LoVo (cell line): Measurements from ENCODE around the gene L1TD1.
"Not testable (repeated sequence)": the region's sequence is repeated elsewhere in the genome, so short reads cannot be mapped to it uniquely, and the experiment has no call there.

Experiments used
- DNase-seq: peaks from one replicate; pipeline ENCODE4 v3.0.0-alpha.2; 2016; ENCODE audit warnings: low spot score

L1TD1 gene

GRCh38 chr1:62235576-62235975 lies 40.9 kb downstream of the L1TD1 start:
- DNase-seq = no peak

DNA sequence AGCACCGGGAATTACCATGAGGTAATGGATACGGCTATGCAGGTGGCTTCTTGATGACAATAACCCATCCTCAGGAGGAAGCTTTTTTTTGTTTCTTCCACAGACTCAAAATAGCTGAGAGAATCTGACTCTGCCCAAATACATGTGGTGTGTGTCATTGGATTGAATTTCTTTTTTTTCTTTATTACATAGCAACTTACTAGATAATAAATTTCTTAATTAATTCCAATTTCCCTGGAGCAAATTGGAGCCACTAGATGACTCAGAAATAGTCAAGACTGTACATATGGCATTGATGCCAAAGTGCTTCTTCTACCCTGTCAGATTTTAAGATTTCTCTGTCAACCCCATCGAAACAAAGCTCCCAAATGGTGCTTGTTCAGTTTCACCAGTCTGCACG lies 42.7 kb downstream of the L1TD1 start:
- DNase-seq = no peak

- DNase-seq = no peak
These were observed 43.3 kb downstream of the L1TD1 start for GRCh38 chr1:62237950-62238374.

GRCh38 chr1:62238507-62238906 lies 43.9 kb downstream of the L1TD1 start:
- no peak for DNase-seq

DNA sequence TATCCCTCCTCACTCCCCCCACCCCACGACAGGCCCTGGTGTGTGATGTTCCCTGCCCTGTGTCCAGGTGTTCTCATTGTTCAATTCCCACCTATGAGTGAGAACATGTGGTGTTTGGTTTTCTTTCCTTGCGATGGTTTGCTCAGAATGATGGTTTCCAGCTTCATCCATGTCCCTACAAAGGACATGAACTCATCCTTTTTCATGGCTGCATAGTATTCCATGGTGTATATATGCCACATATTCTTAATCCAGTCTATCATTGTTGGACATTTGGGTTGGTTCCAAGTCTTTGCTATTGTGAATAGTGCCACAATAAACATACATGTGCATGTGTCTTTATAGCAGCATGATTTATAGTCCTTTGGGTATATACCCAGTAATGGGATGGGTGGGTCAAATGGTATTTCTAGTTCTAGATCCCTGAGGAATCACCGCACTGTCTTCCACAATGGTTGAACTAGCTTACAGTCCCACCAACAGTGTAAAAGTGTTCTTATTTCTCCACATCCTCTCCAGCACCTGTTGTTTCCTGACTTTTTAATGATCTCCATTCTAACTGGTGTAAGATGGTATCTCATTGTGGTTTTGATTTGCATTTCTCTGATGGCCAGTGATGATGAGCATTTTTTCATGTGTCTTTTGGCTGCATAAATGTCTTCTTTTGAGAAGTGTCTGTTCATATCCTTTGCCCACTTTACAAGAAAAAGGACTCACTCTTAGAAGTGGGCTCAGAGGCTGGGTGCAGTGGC lies 45.2 kb downstream of the L1TD1 start:
- not testable (repeated sequence) for DNase-seq

GRCh38 chr1:62240651-62241370 lies 46.2 kb downstream of the L1TD1 start:
- no peak for DNase-seq

DNA sequence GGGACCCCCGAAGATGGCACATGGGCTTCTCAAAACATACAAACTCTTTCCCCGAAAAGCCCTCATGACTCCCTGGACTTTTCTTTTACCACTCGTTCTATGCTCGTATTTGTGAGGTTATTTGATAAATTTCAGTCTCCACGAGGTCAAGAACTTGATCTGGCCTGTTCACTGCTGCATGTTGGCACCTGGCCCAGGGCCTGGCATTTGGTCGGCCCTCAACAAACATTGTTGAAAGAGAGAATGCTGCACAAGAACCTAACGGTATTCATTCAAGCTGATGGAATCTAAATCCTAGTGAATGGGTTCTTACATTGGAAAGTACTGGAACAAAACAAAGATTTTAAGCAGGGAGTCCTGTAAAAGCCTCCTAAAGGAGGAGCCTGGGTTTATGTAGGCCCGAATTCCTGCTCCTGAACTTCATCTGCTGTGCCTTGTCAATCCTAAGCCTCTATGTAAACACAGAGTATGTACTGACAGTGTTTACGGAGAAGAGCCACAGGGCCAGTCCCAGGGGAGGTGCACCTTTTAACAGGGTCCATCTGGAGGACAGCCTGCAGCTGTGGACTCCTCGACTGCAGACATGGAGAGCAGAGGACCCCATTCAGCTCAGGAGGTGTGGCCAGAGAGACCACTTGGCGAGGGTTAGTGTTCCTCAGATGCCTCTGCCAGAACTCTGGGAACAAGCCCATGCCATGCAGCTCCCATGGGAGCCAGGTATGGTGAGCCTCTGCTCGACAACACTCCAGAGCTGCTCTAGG lies 46.9 kb downstream of the L1TD1 start:
- DNase-seq = no peak

DNA sequence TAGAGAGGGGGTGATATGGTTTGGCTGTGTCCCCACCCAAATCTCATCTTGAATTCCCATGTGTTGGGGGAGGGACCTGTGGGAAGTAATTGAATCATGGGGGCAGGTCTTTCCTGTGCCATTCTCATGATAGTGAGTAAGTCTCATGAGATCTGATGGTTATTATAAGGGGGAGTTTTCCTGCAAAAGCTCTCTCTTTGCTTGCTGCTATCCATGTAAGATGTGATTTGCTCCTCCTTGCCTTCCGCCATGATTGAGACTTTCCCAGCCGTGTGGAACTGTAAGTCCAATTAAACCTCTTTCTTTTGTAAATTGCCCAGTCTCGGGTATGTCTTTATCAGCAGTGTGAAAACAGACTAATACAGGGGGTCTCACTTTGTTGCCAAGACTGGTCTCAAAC lies 49.7 kb downstream of the L1TD1 start:
- DNase-seq = not testable (repeated sequence)

GRCh38 chr1:62245201-62245600 lies 50.6 kb downstream of the L1TD1 start:
- DNase-seq = no peak

DNA sequence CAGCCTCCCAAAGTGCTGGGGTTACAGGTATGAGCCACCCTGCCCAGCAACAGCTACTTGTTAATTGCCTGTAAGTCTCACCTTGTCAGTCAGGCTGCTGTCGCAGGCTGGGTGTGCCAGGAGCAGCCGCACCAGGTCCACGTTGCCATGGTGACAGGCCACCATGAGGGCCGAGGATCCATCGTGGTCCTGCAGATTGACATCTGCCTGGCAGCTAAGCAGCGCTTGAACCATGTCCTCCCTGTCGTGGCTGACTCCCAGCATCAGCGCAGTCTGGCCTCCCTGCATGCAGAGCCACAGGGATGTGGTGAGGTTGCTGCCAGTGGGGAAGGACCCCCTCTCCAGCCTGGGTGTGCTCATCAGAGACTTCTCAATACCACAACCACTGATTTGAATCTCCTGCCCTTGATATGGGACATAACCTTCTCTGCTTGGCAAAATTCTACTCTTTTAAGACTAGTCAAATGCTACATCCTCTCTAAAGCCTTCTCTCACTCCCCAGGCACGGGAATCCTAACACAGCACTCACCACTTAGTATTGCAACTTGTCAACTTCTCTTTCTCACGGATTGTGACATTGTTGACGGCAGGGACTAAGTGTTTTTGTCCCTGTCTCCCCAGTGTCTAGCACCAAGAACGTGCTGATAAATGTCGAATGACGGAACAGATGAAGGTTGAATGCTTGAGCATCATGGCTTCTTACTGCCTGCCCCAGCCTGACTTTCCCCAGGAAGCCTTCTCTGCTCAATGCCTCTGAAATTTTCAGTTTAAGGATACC lies 52.9 kb downstream of the L1TD1 start:
- no peak for DNase-seq

GRCh38 chr1:62250126-62250726 lies 55.6 kb downstream of the L1TD1 start:
- no peak for DNase-seq

GRCh38 chr1:62259551-62259950 lies 64.9 kb downstream of the L1TD1 start:
- no peak for DNase-seq

GRCh38 chr1:62260688-62261087 lies 66.0 kb downstream of the L1TD1 start:
- no peak for DNase-seq
